CD1c-positive myeloid dendritic cell (primary cell): ENCODE measurements around the gene EID2.

Experiments
- DNase-seq: peaks from one replicate; pipeline ENCODE4 v3.0.0-alpha.2; 2016; ENCODE audit errors: extremely low spot score

The EID2 gene

GRCh38 chr19:39533791-39534190 is 6.2 kb downstream of the EID2 start:
- no peak for DNase-seq

- DNase-seq = no peak
Observed at GRCh38 chr19:39533003-39533512, 6.9 kb downstream of the EID2 start.

- peak; percentile 100 for DNase-seq
Observed at GRCh38 chr19:39532233-39533002, 7.5 kb downstream of the EID2 start, which contains the start of gene EID2B. EID2B (minus strand) TSS chr19:39532852; CDS start chr19:39532802, 50 bp downstream.

- no peak for DNase-seq
Observed at GRCh38 chr19:39531834-39532232, 8.1 kb downstream of the EID2 start.

GRCh38 chr19:39525205-39525604 is 14.8 kb downstream of the EID2 start:
- DNase-seq = no peak

- peak; percentile 95 for DNase-seq
Observed at GRCh38 chr19:39524495-39524894, 15.5 kb downstream of the EID2 start.

- no peak for DNase-seq
Observed at GRCh38 chr19:39520541-39521484, 19.1 kb downstream of the EID2 start.

GRCh38 chr19:39518975-39519374 is 21.0 kb downstream of the EID2 start:
- DNase-seq = no peak

GRCh38 chr19:39518458-39518857 is 21.5 kb downstream of the EID2 start:
- DNase-seq = no peak

- no peak for DNase-seq
Observed at GRCh38 chr19:39517432-39517831, 22.5 kb downstream of the EID2 start.

- DNase-seq = peak; percentile 43
Observed at GRCh38 chr19:39516270-39516669, 23.7 kb downstream of the EID2 start.

- no peak for DNase-seq
Observed at GRCh38 chr19:39515551-39516191, 24.3 kb downstream of the EID2 start.

- no peak for DNase-seq
Observed at GRCh38 chr19:39514840-39515550, 25.0 kb downstream of the EID2 start, which contains the start of gene SELENOV. SELENOV (plus strand) TSS chr19:39515139; CDS start chr19:39515213, 74 bp downstream.

- DNase-seq = no peak
Observed at GRCh38 chr19:39512988-39513387, 27.0 kb downstream of the EID2 start.

GRCh38 chr19:39509233-39509632 is 30.7 kb downstream of the EID2 start:
- no peak for DNase-seq

GRCh38 chr19:39508629-39509028 is 31.3 kb downstream of the EID2 start:
- no peak for DNase-seq

GRCh38 chr19:39507715-39508364 is 32.1 kb downstream of the EID2 start:
- no peak for DNase-seq

- peak; percentile 82 for DNase-seq
Observed at GRCh38 chr19:39506944-39507714, 32.8 kb downstream of the EID2 start.

GRCh38 chr19:39506598-39506943 is 33.4 kb downstream of the EID2 start:
- no peak for DNase-seq
